OCI-LY1 (cell line): ENCODE data around the gene NMT1.

Experiments used
- H2AFZ ChIP-seq: fragments of 200-600 bp; sonication (generic), shearing (Covaris generic); 2 replicates; pipeline ENCODE4 v1.6.0; 2014; ENCODE audit warnings: antibody characterized with exemption, mild to moderate bottlenecking, low read length
- H3F3A ChIP-seq: fragments of 200-600 bp; sonication (generic), shearing (Covaris generic); 2 replicates; pipeline ENCODE4 v1.6.0; 2014; ENCODE audit warnings: mild to moderate bottlenecking, antibody characterized with exemption, low read length, moderate library complexity; ENCODE audit not compliant: insufficient read depth
- H3K27ac ChIP-seq: fragments of 200-600 bp; sonication (generic); 2 replicates; pipeline ENCODE4 v1.5.1; 2014; ENCODE audit warnings: low read length, mixed run types, mild to moderate bottlenecking, low read depth; ENCODE audit not compliant: poor library complexity, severe bottlenecking
- H3K27me3 ChIP-seq: fragments of 200-600 bp; sonication (generic); 2 replicates; pipeline ENCODE4 v1.6.0; 2014; ENCODE audit warnings: antibody characterized with exemption, mild to moderate bottlenecking, low read length, moderate library complexity; ENCODE audit not compliant: insufficient read depth
- H3K36me3 ChIP-seq: fragments of 200-600 bp; sonication (generic); 2 replicates; pipeline ENCODE4 v1.6.1; 2014; ENCODE audit warnings: mild to moderate bottlenecking, antibody characterized with exemption, low read length, moderate library complexity, mixed read lengths; ENCODE audit not compliant: insufficient read depth
- H3K4me1 ChIP-seq: fragments of 200-600 bp; sonication (generic); 2 replicates; pipeline ENCODE4 v1.5.1; 2014; ENCODE audit warnings: mild to moderate bottlenecking, low read length, moderate library complexity; ENCODE audit not compliant: insufficient read depth, severe bottlenecking
- H3K4me2 ChIP-seq: fragments of 200-600 bp; sonication (generic), shearing (Covaris generic); 2 replicates; pipeline ENCODE4 v1.6.1; 2014; ENCODE audit warnings: low read length
- H3K4me3 ChIP-seq: fragments of 200-600 bp; sonication (generic); 2 replicates; pipeline ENCODE4 v1.5.1; 2014; ENCODE audit warnings: low read length, low read depth, mild to moderate bottlenecking, mixed read lengths; ENCODE audit not compliant: poor library complexity, severe bottlenecking
- H3K79me2 ChIP-seq: fragments of 200-600 bp; shearing (Covaris generic); 2 replicates; pipeline ENCODE4 v1.6.1; 2016; ENCODE audit warnings: mixed run types, low read length, mixed read lengths; ENCODE audit not compliant: insufficient read depth
- H3K9ac ChIP-seq: fragments of 200-600 bp; sonication (generic), shearing (Covaris generic); 2 replicates; pipeline ENCODE4 v1.6.1; 2014; ENCODE audit warnings: mild to moderate bottlenecking, low read length, mixed read lengths
- H3K9me2 ChIP-seq: fragments of 200-600 bp; sonication (generic), shearing (Covaris generic); 2 replicates; pipeline ENCODE4 v1.6.1; 2014; ENCODE audit warnings: low read depth, mild to moderate bottlenecking, low read length, mixed read lengths
- H3K9me3 ChIP-seq: fragments of 200-600 bp; shearing (Covaris generic); 2 replicates; pipeline ENCODE4 v1.6.1; 2014; ENCODE audit warnings: low read length, mixed read lengths
- H4K20me1 ChIP-seq: fragments of 200-600 bp; sonication (generic), shearing (Covaris generic); 2 replicates; pipeline ENCODE4 v1.6.0; 2016; ENCODE audit warnings: mild to moderate bottlenecking, low read length; ENCODE audit not compliant: insufficient read depth
- CTCF ChIP-seq: fragments of 200-600 bp; sonication (generic), shearing (Covaris generic); IDR thresholded peaks from 2 replicates; pipeline ENCODE4 v1.5.1; 2017; ENCODE audit warnings: mild to moderate bottlenecking, antibody characterized with exemption, low read length, moderate library complexity, mixed read lengths
- EZH2 ChIP-seq: fragments of 200-600 bp; sonication (generic), shearing (Covaris generic); IDR thresholded peaks from 2 replicates; pipeline ENCODE4 v1.8.0; 2017; ENCODE audit warnings: borderline replicate concordance, mixed run types, mild to moderate bottlenecking, antibody characterized with exemption, low read length, moderate library complexity, mixed read lengths

The NMT1 gene

GRCh38 chr17:45042346-45043120, 18.6 kb upstream of the NMT1 start:
- Histone ChIP-seq H3K9ac (no peak overlapping the region), H4K20me1 (no peaks in the 10 kb centered on the region), H3K9me3 (no peaks in the 10 kb centered on the region), H3K27me3 (no peaks in the 10 kb centered on the region), H3K4me3 (no peak overlapping the region), H3K9me2 (no peaks in the 10 kb centered on the region), H2AFZ (no peak overlapping the region), H3K27ac (no peak overlapping the region), H3F3A (no peaks in the 10 kb centered on the region), H3K36me3 (no peaks in the 10 kb centered on the region), H3K4me2 (no peak overlapping the region), H3K4me1 (no peaks in the 10 kb centered on the region), H3K79me2 (peaks cover under 1% of the 10 kb centered on the region; the same call in 1 of the 2 replicates)
- TF ChIP-seq EZH2 (no peak), CTCF (no peak)

- H3K36me3 ChIP-seq, result no peaks in the 10 kb centered on the region
- no peak overlapping the region for H3K27ac ChIP-seq
- no peaks in the 10 kb centered on the region for H3K27me3 ChIP-seq
- H3K4me1 ChIP-seq, result peaks cover 9% of the 10 kb centered on the region
- H3F3A ChIP-seq, result no peaks in the 10 kb centered on the region
- no peaks in the 10 kb centered on the region for H3K9me2 ChIP-seq
- H3K79me2 ChIP-seq, result peaks cover 12% of the 10 kb centered on the region
- TF ChIP-seq CTCF (no peak), EZH2 (no peak)
- H4K20me1 ChIP-seq, result no peaks in the 10 kb centered on the region
- no peak overlapping the region for H2AFZ ChIP-seq
- H3K9me3 ChIP-seq, result no peaks in the 10 kb centered on the region
- no peak overlapping the region for H3K4me2 ChIP-seq
- H3K4me3 ChIP-seq, result no peak overlapping the region
- H3K9ac ChIP-seq, result no peak overlapping the region
These were observed 17.1 kb upstream of the NMT1 start for GRCh38 chr17:45043813-45044540.

- H3K4me3 ChIP-seq, result no peak overlapping the region
- no peaks in the 10 kb centered on the region for H4K20me1 ChIP-seq
- H3K79me2 ChIP-seq, result peaks cover 26% of the 10 kb centered on the region
- TF ChIP-seq CTCF (no peak), EZH2 (no peak)
- H3K9ac ChIP-seq, result no peak overlapping the region
- no peak overlapping the region for H3K27ac ChIP-seq
- no peak overlapping the region for H2AFZ ChIP-seq
- H3K4me2 ChIP-seq, result no peak overlapping the region
- H3K27me3 ChIP-seq, result no peaks in the 10 kb centered on the region
- H3K36me3 ChIP-seq, result no peaks in the 10 kb centered on the region
- H3K4me1 ChIP-seq, result peaks cover 25% of the 10 kb centered on the region
- H3F3A ChIP-seq, result no peaks in the 10 kb centered on the region
- H3K9me2 ChIP-seq, result no peaks in the 10 kb centered on the region
- no peaks in the 10 kb centered on the region for H3K9me3 ChIP-seq
These were observed 14.5 kb upstream of the NMT1 start for GRCh38 chr17:45046537-45047125.
